GM12891 (cell line): ENCODE results near the gene DIP2B.

ENCODE experiments used
- PAX5 ChIP-seq: IDR thresholded peaks from 2 replicates; pipeline ENCODE4 v1.6.1; 2011; ENCODE audit warnings: low read length, moderate library complexity, mild to moderate bottlenecking; ENCODE audit not compliant: insufficient read depth, severe bottlenecking
- POLR2A ChIP-seq: IDR thresholded peaks from 2 replicates; pipeline ENCODE4 v1.6.1; 2011; ENCODE audit warnings: low read depth, low read length, control low read depth
- POLR2AphosphoS5 ChIP-seq: IDR thresholded peaks from 2 replicates; pipeline ENCODE4 v1.6.1; 2011; ENCODE audit warnings: low read depth, low read length, control low read depth
- POU2F2 ChIP-seq: IDR thresholded peaks from 2 replicates; pipeline ENCODE4 v1.6.1; 2011; ENCODE audit warnings: low read depth, mild to moderate bottlenecking, control low read depth, low read length, moderate library complexity
- SPI1 ChIP-seq: IDR thresholded peaks from 2 replicates; pipeline ENCODE4 v1.6.1; 2011; ENCODE audit warnings: low read depth, low read length, control low read depth
- TAF1 ChIP-seq: IDR thresholded peaks from 2 replicates; pipeline ENCODE4 v1.6.1; 2011; ENCODE audit warnings: low read depth, low read length, control low read depth

DNA sequence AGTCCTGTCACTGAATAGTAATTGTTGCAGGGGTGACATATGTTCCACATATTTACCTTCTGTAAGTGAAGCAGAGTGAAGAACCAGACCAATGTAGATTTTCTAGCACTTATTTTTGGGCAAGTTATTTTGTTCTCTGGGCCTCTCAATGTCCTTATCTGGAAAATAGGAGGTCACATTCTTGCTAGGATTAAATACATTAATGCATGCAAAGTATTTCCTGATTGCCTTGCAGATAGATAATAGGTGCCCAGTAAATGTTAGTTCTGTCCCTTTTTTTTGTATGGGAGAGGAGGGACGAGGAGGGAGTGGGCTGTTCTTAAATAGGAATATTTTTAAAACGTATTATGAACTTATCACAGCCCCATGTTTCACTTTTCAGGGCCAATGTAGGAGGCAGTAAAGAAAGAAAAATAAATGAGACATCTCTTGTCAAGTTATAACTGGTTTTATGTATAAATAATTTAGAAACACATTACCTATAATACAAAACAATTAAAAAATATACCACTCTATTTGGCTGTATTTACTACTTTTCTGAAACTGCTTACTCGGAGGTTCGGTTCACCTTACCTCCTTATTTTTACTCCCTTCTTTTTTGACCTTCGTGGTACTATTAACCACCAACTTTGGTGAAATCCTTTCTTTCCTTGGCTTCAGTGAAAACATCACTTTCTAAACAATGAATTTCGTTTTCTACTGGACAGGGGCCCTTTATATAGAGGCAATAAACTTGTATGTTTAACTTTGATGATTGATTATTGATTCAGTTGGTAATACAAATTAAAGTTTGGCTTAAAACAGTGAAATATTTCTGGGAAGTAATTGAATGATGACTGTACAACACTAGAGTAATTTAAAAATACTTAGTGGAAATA lies 41.9 kb downstream of the DIP2B start:
- TF ChIP-seq POLR2A = no peak
- TF ChIP-seq POLR2AphosphoS5 = no peak
- no peak for TF ChIP-seq TAF1
- no peak for TF ChIP-seq SPI1
- TF ChIP-seq POU2F2 = no peak
- TF ChIP-seq PAX5 = no peak
